Stimulated activated CD4-positive, alpha-beta T cell treated with anti-CD3 and anti-CD28 coated beads, TNF-alpha, amount 100 ng/mL, for 4 hours (primary cell): Measurements from ENCODE around the gene LAMP1.
"Not testable (repeated sequence)": the region's sequence is repeated elsewhere in the genome, so short reads cannot be mapped to it uniquely, and the experiment has no call there.

ENCODE experiments used
- DNase-seq, 3 experiments: peaks; one replicate each; pipeline ENCODE4 v3.0.0-alpha.2; 2020; ENCODE audit warnings: low read depth in 3 of 3

The LAMP1 gene

GRCh38 chr13:113356596-113356995, 59.6 kb downstream of the LAMP1 start:
- no peak for DNase-seq

DNA sequence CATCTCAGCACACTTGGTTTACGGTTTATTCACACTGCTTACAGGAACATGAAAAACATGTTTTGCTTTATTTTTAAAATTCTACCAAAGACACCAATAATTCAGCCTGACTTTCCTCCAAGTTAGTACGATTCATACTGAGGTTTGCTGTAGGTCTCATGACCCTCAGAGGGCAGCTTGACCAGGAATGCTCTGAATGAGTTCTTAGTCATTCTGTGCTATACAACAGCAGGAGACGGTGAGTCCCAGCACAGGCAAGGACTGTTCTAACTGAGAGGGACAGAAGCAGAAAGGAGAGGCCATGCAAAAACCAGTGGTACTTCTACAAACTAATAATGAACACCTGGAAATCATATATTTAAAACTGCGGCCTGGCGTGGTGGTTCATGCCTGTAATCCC, 60.5 kb downstream of the LAMP1 start:
- no peak for DNase-seq

DNA sequence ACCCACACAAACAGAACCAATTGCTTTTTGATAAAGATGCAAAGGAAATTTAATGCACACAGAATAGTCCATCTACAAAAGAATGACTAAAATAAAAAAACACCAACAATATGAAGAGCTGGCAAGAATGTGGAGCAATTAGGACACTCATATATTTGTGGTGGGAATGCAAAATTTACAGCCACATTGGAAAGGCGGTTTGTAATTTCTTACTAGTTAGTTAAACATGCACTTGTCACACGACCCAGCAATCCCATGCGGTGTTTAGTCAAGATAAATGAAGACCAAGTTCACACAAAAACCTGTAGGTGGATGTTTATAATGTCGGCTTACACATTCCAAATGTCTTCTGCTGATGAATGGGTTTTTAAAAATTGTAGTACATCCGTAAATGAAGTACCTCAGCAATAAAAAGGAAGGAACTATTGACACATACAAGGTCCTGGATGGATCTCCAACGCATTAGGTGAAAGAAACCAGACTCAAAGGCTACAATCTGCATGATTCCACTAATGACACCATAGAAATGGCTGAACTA, 61.7 kb downstream of the LAMP1 start:
- DNase-seq: no peak

DNA sequence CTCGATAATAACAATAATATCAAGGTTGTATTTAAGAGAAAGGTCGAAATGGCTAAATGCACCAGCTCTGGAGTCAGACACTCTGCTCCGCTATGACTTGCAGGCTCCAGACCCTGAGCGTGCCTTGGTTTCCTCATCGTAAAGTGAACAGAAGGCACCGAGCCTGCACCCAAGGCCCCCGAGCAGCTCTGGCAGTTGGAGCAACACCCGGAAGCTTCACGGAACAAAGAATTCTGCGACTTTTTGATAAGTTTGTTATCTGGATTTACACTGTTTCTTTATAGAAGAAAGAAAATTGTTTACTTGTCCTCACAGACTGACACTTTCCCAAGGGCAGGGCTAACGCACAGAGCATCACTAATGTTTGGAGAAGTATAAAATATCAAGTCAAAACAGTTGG, 62.5 kb downstream of the LAMP1 start:
- DNase-seq: no peak

GRCh38 chr13:113360446-113360845, 63.4 kb downstream of the LAMP1 start:
- no peak for DNase-seq

- DNase-seq: no peak
Observed at GRCh38 chr13:113361406-113361805, 64.4 kb downstream of the LAMP1 start.

DNA sequence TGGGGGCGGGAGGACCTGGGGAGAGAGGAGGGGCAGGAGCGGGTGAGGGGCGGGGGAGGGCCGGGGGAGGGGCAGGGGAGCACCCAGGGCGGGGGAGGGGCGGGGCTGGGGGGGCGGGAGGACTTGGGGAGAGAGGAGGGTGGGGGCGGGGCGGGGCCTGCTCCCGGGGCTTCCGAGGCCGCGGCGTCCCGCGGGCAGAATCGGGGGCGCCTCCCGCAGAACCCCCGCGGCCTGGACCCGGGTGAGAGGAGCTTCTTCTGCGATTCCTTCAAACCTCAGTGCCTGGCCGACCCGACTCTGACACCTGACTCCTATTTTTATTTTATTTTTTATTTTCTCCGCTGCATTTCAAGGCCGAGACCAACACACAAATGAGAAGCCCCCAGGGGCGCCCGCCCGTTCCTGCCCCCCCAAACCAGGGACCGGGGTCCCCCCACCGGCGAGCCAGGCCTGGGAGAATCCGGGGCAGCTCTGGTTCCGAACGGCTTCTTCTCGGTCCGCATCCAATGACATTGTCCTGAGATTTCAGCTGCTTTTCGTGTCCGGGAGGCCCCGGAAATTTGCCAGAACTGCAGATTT, 67.4 kb downstream of the LAMP1 start:
- no peak for DNase-seq

DNA sequence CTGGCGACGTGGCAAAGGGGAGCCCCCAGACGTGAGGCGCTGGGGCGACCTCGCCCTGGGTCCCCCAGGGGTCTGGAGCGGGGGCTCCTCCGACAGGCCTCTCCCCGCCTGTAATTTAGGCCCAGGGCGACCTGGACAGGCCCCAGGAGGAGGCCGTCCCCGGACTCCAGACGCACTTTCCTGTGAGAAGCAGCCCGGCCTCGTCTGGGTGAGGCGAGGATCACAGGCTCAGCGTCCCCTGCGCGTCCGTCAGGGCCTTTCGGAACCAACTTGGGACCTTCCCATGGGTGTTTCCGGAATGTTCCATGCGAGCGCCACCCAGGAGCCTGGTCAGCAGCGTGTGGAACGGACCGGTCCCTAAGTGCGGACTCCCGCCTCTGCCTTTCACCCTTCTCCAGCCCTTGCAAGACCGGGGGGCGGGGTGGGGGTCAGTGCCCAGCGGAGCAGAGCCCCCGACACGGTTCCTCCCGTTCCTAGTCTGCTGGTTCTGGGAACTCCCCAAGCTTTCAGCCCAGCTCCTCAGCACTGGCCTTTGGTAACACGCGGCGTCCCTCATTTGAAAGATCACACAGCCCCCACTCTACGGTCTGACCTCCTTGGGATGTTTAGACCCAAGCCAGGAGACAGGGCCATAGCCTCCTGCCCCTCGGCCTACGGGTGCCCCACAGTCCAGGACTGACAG, 68.0 kb downstream of the LAMP1 start:
- DNase-seq: no peak

DNA sequence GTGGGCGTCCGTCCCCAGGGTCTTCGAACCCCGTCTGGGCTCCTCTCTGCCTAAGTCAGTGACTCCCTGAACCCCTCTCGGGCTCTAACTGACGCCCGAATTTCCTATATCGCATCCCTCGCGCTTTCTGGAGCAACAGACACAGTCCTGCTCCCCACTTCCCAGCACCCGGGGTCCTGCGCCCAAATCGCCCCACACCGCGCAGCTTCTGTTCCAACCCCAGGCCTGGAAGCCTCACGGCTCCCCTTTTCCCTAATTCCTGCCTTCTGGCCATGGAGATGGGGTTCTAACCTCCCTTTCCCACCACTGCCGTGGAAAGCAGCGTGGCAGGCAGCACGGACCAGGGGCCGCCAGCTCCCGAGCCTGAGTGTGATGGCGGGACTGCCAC, 68.5 kb downstream of the LAMP1 start:
- DNase-seq: no peak

- DNase-seq: no peak
Observed at GRCh38 chr13:113365971-113366588, 69.0 kb downstream of the LAMP1 start.

DNA sequence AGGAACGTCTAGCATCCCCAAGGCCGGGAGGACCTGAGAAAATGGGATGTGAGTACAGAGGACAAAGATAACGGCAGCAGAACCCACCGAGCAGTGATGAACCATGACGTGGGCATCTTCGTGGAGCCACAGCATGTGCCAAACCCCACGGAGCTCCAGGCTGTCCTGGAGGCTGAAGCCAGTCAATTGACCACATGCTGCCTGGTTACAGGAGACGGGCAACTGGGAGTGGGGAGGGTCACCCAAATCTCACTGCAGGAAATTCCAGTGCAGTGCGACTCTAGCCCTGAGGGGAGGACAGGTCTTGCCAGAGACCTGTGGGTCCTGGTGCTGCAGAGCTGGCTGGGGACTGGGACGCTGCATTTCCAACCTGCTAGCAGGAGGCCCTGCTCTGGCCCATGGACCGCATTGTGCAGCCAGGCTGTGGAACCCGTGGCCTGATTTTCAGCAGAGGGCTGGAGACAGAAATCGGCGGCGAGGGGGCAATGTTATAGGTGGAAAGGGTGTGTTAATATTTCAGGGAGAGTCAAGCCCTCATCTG, 70.1 kb downstream of the LAMP1 start:
- DNase-seq: no peak

DNA sequence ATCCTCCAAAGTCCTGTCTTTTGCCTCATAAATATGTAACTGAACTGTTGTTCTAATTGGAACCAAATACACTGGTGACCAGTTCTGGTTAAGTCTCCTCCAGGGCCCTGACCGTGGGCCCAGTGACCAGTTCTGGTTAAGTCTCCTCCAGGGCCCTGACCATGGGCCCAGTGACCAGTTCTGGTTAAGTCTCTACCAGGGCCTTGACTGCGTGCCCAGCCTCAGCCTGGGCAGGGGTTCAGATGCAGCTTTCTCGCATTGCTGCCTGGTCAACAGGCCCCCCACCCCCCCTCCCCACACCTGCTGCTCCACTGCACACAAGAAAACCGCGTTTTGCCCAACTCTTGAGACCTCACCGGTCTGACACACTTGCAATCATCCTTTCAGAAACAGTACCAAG, 70.7 kb downstream of the LAMP1 start:
- no peak for DNase-seq

GRCh38 chr13:113368353-113368752, 71.3 kb downstream of the LAMP1 start:
- DNase-seq: not testable (repeated sequence)

DNA sequence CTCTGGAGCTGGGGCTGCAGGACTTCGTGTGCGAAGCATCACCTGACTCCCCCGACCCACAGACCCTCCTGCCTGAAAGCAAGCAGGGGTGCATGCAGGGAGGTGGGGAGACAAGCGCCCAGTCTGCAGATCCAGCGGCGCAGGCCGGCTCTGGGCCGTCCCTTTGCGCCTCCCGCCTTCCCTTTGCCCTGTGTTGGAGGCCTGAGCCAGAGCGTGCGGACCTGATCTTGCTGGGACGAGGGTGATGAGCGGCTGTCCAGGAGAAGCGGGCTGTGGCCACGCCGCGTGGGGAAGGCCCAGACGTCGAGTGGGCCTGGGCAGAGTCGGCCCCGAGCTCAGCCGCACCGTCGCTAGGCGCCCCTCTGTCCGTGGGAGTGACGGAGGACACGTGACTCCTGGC, 72.2 kb downstream of the LAMP1 start:
- no peak for DNase-seq

DNA sequence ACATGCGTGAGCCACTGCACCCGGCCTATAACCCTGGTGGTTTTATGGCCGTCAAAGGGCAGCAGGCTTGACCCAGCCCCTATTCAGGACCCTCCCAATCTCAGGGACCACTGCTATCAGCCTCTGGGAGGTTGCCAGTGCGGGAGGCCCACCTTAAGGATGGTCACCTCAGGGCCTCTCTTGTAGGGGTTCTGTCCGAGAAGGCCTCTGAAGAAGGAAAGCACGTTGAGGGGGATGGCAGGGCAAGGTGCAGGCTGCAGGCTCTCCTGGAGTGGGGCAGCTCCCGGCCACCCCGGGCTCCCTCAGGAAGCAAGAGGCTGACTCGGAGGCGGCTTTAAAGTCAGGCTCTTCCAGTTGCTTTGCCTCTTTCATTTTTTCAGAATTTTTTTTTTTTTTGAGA, 72.8 kb downstream of the LAMP1 start:
- no peak for DNase-seq

- no peak for DNase-seq
Observed at GRCh38 chr13:113371061-113371460, 74.0 kb downstream of the LAMP1 start.

GRCh38 chr13:113371701-113372100, 74.7 kb downstream of the LAMP1 start:
- not testable (repeated sequence) for DNase-seq
